NAMALWA (cell line): Measurements from ENCODE around the gene WDR33.
"Not testable (repeated sequence)": the region's sequence is repeated elsewhere in the genome, so short reads cannot be mapped to it uniquely, and the experiment has no call there.

Source experiments
- DNase-seq: peaks from one replicate; pipeline ENCODE4 v3.0.0-alpha.2; 2015; ENCODE audit warnings: low spot score

Gene WDR33

DNA sequence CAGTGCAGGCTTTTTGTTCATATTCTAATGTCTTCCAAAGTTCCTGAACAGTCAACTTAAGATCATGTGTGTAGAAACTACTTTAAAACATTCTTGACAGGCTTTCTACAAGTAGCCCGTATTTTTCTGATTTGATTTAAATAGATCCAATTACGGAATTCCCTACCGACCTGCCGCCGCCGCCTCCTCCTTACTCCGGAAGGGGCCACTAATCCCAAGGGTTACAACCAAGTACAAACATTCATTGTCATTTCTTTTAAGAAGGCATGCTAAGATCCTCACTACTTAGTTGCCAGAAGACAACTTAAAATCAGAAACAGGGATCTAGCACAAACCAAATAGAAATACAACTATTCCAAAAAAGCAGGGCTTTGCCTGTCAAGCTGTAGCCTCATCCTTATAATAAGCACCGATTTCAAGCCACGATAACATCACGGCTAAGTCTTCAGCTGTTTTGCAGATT is 784 bp downstream of the WDR33 start:
- DNase-seq: no peak

DNA sequence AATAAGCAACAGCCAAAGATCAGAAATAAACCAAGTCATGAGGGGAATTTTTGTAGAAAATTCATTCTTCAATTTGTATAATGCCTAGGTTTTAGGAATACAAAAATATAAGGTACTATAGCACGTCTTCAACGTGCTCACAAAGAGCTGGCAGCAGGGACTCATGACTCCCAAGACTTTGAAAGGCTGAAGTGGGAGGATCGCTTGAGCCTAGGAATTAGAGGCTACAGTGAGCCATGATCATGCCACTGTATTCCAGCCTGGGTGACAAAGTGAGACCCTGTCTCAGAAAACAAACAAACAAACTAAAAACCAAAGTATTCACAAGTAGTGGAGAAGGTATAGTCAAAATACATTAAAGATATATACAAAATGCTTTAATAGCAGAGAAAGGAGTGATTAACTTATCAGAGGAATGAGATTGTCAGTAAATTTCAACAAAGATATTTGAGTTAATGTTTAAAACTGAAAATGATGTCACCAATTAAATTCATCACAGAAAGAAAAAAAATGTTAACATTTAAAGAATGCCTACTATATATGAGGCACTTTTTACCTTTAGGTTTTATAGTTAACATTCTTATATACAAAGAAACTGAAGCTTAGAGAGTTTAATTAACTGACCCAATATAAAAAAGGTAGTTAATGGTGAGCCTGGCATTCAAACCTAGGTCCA is 3.2 kb downstream of the WDR33 start:
- no peak for DNase-seq

GRCh38 chr2:127806860-127807259 is 4.1 kb downstream of the WDR33 start:
- not testable (repeated sequence) for DNase-seq

- DNase-seq: no peak
These were observed 5.5 kb downstream of the WDR33 start for GRCh38 chr2:127805491-127805890.

DNA sequence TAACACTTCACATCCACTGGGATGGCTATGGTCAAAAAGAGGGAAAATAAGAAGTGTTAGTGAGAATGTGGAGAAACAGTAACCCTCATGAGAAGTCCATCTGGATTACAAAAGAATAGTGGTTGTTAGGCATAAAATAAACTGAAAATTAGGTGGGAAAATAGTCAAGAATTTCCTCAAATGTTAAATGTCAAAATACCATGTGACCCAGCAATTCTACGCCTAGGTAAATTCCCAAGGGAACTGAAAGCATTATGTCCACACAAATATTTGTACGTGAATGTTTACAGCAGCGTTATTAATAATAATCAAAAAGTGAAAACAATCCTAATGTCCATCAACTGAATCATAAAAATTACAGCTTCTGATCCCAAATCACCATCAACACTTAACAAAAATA is 11.0 kb downstream of the WDR33 start:
- no peak for DNase-seq

GRCh38 chr2:127796389-127796788 is 14.6 kb downstream of the WDR33 start:
- no peak for DNase-seq

DNA sequence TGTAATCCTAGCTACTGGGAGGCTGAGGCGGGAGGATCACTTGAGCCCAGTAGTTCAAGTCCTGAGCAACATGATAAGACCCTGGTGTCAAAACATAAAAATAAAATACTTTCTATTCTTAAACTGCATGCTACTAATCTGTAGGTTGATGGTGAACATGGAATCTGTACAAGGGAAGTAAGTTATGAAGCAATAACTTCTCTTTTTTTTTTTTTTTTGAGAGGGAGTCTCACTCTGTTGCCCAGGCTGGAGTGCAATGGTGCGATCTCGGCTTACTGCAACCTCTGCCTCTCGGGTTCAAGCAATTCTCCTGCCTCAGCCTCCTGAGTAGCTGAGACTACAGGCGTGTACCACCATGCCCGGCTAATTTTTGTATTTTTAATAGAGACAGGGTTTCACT is 16.1 kb downstream of the WDR33 start:
- DNase-seq: not testable (repeated sequence)

DNA sequence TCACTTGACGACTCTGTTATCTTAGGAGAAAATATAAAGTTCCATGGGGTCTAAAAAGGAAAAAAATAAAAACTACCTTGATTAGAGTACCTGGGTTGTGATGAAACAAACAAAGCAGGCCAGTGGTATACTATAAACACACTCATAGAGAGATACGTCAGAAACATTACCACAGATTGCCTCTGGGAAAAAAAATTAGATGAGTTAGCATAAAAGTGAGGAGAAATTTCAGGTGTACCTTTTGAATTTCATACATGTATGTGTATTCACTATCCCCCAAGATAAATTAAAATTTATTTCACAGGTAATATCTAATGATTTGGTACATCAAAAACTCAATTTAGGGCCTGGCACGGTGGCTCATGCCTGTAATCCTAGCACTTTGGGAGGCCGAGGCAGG is 18.2 kb downstream of the WDR33 start:
- DNase-seq: no peak

- DNase-seq: no peak
These were observed 20.1 kb downstream of the WDR33 start for GRCh38 chr2:127790694-127791529.

GRCh38 chr2:127786048-127786809 is 24.7 kb downstream of the WDR33 start:
- DNase-seq: no peak

DNA sequence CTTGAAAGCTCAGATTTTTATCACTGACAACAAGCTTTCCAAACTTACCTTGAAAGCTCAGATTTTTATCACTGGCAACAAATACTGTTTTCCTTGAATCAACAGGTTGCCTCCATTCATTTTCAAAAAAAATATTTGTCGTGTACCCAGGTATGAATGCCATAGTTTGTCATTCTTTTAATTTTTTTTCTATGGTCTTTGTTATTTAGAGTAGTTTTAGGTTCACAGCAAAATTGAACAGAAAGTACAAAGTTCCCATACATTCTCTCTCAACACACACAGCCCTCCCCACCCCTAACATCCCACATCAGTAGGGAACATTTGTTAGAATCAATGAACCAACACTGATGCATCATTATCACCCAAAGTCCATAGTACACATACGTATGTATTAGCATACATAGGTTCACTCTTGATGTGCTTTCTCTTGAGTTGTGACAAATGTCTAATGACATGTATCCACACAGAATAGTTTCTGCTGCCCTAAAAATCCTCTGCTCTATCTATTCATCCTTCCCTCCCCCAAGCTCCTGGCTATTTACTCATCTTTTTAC is 25.9 kb downstream of the WDR33 start:
- no peak for DNase-seq

GRCh38 chr2:127783101-127783500 is 27.9 kb downstream of the WDR33 start:
- peak; percentile 17 for DNase-seq

- DNase-seq: no peak
These were observed 32.1 kb downstream of the WDR33 start for GRCh38 chr2:127778850-127779249.

DNA sequence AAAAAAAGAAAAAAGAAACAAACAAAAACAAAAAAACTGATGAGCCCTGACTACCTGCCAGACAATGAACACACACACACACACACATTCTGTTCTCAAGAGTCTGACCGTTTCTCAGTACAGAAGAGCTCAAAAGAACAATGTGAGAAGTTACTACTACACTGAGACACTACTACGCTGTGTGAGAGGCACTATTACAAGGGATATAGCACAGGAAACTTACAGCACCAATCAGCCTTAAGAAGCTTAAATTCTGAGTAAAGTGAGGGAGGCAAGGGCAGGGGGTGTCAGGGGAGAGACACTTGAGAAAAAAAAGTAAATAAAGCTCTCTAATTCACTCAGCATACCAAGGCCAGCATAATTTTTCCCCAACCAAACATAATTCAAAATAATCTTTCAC is 32.5 kb downstream of the WDR33 start:
- DNase-seq: no peak

GRCh38 chr2:127776122-127776780 is 34.7 kb downstream of the WDR33 start:
- no peak for DNase-seq

GRCh38 chr2:127771756-127772155 is 39.2 kb downstream of the WDR33 start:
- no peak for DNase-seq

DNA sequence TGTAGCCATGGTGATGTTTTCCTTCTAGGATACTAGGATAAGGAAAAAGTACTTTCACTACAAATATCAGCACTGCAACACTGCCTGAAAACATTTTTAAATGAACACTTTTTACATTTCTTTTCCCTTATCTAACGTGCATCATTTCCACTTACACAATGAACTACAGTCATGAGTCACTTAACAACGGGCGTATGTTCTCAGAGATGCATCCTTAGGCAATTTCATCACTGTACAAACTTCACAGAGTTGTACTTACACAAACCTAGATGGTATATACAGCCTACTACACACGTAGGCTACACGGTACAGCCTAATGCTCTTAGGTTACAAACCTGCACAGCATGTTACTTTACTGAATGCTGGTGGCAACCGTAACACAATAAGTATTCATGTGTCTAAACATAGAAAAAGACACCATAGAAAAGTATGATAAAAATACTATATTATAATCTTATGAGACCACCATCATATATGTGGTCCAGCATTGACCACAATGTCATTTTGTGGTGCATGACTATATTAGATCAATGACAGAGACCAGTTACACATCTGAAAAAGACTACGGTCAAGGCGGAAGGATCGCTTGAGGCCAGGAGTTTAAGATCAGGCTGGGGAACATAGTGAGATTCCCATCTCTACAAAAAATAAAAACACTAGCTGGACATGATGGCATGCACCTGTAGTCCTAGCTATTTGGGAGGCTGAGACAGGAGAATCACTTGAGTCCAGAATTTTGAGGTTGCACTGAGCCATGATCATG is 39.8 kb downstream of the WDR33 start:
- no peak for DNase-seq

- DNase-seq: not testable (repeated sequence)
These were observed 40.4 kb downstream of the WDR33 start for GRCh38 chr2:127770534-127770933.

- DNase-seq: no peak
These were observed 41.4 kb downstream of the WDR33 start for GRCh38 chr2:127769587-127769986.

DNA sequence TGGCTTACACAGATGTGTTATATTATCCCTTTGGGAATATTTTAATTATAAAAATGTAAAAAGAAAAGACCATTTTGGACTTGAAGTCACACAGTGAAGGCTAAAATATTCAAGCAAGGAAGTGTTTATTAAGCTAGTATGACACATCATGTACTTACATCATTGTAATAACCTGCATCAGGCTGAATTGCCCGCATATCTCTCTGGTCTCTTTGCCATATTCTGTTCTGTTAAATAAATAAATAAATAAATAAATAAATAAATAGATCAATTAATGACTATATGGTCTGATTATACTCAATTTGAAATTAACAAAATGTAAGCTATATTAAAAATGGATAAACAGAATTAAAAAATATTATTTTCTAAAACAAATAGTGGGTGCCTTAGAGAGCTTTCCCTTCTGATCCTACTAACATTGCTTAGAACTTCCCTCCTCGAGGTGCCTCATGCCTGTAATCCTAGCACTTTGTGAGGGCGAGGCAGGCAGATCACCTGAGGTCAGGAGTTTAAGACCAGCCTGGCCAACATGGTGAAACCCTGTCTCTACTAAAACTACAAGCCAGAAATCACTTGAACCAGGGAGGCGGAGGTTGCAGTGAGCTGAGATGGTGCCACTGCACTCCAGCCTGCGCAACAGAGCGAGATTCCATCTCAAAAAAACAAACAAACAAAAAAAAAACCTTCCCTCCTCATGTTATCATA is 42.0 kb downstream of the WDR33 start:
- no peak for DNase-seq
